SIG-M5 treated with dmso at 0.1 percent for 504 hours (cell line): ENCODE results near the gene C16orf74.

Source experiments
- DNase-seq: peaks from one replicate; lab custom pipeline; 2025; ENCODE audit not compliant: unreplicated experiment; lab: John Stamatoyannopoulos, UW

Gene C16orf74

GRCh38 chr16:85750827-85751697 is at the start of gene C16orf74:
C16orf74 (minus strand) TSS chr16:85751096; CDS start chr16:85735217, 15,879 bp downstream.
- peak; percentile 36 for DNase-seq

- DNase-seq, result no peak
These were observed 49.4 kb upstream of the C16orf74 start for GRCh38 chr16:85800321-85800669.

- DNase-seq, result peak; percentile 89
These were observed 48.8 kb upstream of the C16orf74 start, which contains the start of the genes COX4I1 and EMC8 for GRCh38 chr16:85799497-85800320. COX4I1 (plus strand) TSS chr16:85799695; CDS start chr16:85801206, 1,511 bp downstream. EMC8 (minus strand) TSS chr16:85799544; CDS start chr16:85799295, 249 bp downstream.

- DNase-seq, result peak; percentile 11
These were observed 48.1 kb upstream of the C16orf74 start for GRCh38 chr16:85798901-85799496.

- no peak for DNase-seq
These were observed 47.4 kb upstream of the C16orf74 start for GRCh38 chr16:85798283-85798776.

- no peak for DNase-seq
These were observed 45.7 kb upstream of the C16orf74 start for GRCh38 chr16:85796599-85796998.

- DNase-seq, result no peak
These were observed 45.3 kb upstream of the C16orf74 start for GRCh38 chr16:85796152-85796551.

- DNase-seq, result no peak
These were observed 43.8 kb upstream of the C16orf74 start for GRCh38 chr16:85794696-85795095.

GRCh38 chr16:85793662-85794298 is 42.9 kb upstream of the C16orf74 start:
- no peak for DNase-seq

GRCh38 chr16:85789773-85790172 is 38.9 kb upstream of the C16orf74 start:
- DNase-seq, result no peak

- DNase-seq, result no peak
These were observed 37.9 kb upstream of the C16orf74 start for GRCh38 chr16:85788819-85789218.

- DNase-seq, result no peak
These were observed 35.0 kb upstream of the C16orf74 start for GRCh38 chr16:85785927-85786326.

GRCh38 chr16:85784813-85785212 is 33.9 kb upstream of the C16orf74 start:
- no peak for DNase-seq

- no peak for DNase-seq
These were observed 32.5 kb upstream of the C16orf74 start for GRCh38 chr16:85783441-85783840.

- peak; percentile 3 for DNase-seq
These were observed 31.6 kb upstream of the C16orf74 start for GRCh38 chr16:85782451-85782850.

GRCh38 chr16:85781695-85782370 is 30.9 kb upstream of the C16orf74 start:
- no peak for DNase-seq

GRCh38 chr16:85781156-85781555 is 30.3 kb upstream of the C16orf74 start:
- DNase-seq, result no peak

GRCh38 chr16:85780281-85780680 is 29.4 kb upstream of the C16orf74 start:
- DNase-seq, result no peak

- no peak for DNase-seq
These were observed 28.0 kb upstream of the C16orf74 start for GRCh38 chr16:85778873-85779272.
